Measurements from ENCODE around the gene CD47. TPM values are rescaled to one million over a fixed set of nuclear protein-coding genes. Genes with fewer than 3 reads are reported as not detected.

Gene CD47
- total RNA-seq, 1 donor = 212 TPM

DNA sequence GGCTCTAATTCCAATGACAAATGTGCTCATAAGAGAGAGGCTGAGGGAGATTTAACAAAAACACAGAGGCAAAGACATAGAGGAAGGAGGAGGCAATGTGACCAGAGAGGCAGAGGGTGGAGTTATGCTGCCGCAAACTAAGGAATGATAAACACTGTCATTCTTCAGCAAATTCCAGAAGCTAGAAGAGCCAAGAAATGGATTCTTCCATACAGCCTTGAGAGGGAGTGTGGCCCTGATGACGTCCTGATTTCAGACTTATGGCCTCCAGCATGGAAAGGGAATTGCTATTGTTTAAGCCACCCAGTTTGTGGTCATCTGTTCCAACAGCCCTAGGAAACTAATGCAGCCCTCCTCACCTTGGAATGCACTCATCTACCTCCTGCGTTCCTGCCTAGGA, 30.5 kb downstream of the CD47 start:
- Histone ChIP-seq H3K4me3 (ENCODE audit: low read length) (no peak overlapping the region), H3K9me3 (ENCODE audit: low read depth, low read length) (no peaks in the 10 kb centered on the region), H3K27me3 (ENCODE audit: insufficient read depth, low read length) (no peaks in the 10 kb centered on the region), H3K4me1 (ENCODE audit: insufficient read depth, low read length) (peaks cover 15% of the 10 kb centered on the region)

DNA sequence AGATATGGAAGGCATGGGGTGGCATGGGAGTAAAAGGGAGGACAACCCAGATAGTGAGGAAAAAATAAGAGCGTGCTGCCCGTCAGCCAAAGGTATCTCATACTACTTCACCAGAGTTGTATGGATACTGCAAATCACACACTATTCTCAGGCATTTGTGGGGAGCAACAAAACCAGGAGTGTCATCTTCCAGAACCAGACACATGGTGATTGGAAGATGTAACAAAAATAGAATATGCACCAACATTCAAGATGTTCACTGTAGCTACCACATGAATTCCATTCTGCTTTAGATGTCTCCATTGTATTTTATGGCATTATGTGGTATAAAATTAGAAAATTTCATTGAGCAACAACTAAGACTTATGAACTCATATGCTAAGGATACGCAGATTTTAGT, 34.9 kb downstream of the CD47 start:
- Histone ChIP-seq H3K27me3 (ENCODE audit: insufficient read depth, low read length) (no peaks in the 10 kb centered on the region), H3K9me3 (ENCODE audit: low read depth, low read length) (no peaks in the 10 kb centered on the region), H3K4me1 (ENCODE audit: insufficient read depth, low read length) (no peaks in the 10 kb centered on the region), H3K4me3 (ENCODE audit: low read length) (no peak overlapping the region)

DNA sequence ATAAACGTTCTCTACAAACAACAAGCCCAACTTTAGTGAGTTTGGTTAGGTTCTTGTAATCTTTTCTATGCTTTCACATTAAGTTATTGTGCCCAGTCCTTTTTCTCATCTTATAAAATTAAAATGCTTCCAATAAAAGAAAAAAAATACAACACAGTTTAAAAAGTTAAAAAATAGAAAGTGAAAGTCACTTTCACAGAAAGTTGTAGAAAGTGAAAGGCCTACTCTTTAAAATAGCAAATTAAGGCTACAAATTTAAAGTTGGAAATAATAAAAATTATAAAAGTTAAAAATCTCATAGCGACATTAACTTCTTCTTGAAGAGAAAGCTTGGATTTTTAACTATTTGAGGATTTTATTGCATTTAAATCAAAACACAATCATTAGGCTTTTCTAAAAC, 35.9 kb downstream of the CD47 start:
- no peaks in the 10 kb centered on the region for H3K27me3 ChIP-seq (ENCODE audit: insufficient read depth, low read length)
- no peak overlapping the region for H3K4me3 ChIP-seq (ENCODE audit: low read length)
- H3K9me3 ChIP-seq (ENCODE audit: low read depth, low read length) = no peaks in the 10 kb centered on the region
- H3K4me1 ChIP-seq (ENCODE audit: insufficient read depth, low read length) = no peaks in the 10 kb centered on the region

DNA sequence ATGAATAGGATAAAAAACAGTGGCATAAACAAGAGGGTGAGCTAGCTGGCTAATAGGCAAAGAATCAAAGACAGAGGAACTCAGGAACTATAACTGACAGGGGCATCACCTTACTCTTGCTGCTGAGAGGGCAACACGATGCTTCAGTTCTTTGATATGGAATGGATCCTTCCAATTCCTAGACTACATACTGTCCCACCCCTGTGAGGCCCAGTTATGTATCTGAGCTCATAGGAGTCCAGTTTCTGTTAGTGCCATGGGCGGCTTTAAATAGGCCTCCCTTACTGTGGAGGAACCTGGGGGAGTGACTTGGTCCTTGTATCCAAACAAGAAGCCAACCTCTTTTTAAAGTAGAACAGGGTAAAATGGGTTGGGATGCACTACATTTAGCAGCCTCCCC, 37.3 kb downstream of the CD47 start:
- no peaks in the 10 kb centered on the region for H3K27me3 ChIP-seq (ENCODE audit: insufficient read depth, low read length)
- H3K4me3 ChIP-seq (ENCODE audit: low read length) = no peak overlapping the region
- no peaks in the 10 kb centered on the region for H3K4me1 ChIP-seq (ENCODE audit: insufficient read depth, low read length)
- H3K9me3 ChIP-seq (ENCODE audit: low read depth, low read length) = no peaks in the 10 kb centered on the region

DNA sequence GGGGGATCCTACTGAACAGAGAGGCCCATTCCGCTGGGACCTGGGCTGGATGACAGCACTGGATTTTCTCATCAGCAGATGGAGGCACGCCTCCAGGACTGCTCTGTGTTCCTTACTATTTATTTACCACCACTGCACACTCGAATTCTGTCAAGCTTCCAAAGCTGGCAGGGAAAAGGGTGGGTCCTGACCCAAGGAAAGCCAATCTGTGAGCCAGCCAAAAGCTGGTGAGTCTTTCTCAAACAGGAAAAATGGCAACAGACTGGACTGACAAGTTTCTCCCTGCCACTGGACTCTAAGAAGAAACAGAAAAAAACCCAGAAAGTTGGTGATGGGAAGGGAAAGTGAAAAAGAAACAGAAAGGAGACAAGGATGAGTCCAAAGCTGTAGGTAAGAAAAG, 37.8 kb downstream of the CD47 start:
- Histone ChIP-seq H3K4me1 (ENCODE audit: insufficient read depth, low read length) (no peaks in the 10 kb centered on the region), H3K4me3 (ENCODE audit: low read length) (no peak overlapping the region), H3K27me3 (ENCODE audit: insufficient read depth, low read length) (no peaks in the 10 kb centered on the region), H3K9me3 (ENCODE audit: low read depth, low read length) (no peaks in the 10 kb centered on the region)

DNA sequence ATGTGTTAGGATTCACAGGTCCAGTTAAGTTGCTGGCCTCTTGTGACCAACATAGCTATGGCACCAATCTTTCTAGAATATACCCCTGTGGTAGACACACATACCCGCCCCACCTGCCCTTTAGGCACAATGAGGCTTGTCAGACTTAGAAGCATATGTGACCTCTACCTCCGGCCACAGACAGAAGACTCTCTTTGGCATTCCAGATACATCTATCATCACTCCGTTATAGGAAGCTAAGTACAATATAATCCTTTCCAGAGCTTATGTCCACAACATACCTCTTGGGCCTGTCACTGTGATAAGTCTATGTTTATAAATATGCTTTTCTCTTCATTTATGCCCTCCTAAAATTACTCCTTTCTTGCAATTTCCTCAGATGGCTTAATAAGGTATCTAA, 39.8 kb downstream of the CD47 start:
- Histone ChIP-seq H3K4me1 (ENCODE audit: insufficient read depth, low read length) (no peaks in the 10 kb centered on the region), H3K9me3 (ENCODE audit: low read depth, low read length) (no peaks in the 10 kb centered on the region), H3K4me3 (ENCODE audit: low read length) (no peak overlapping the region)

DNA sequence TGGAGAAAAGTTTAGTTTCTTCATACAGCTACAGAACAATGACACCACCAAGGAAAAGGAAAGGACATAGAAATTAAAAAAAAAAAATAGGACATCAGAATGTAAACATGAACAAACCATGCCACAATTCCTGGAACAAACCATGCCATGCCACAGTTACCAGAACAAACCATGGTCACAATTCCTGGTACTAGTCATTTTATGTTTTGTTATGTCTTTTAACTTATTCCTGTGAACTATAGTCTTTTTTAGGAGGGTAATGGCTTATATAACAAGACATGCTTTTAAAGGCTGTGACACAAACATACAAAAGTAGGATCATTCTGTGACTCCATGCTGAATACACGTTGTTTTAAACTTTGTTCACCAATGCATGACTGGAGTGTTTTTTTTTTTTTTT, 42.8 kb downstream of the CD47 start:
- H3K4me3 ChIP-seq (ENCODE audit: low read length) = no peak overlapping the region
- no peaks in the 10 kb centered on the region for H3K27me3 ChIP-seq (ENCODE audit: insufficient read depth, low read length)
- no peaks in the 10 kb centered on the region for H3K4me1 ChIP-seq (ENCODE audit: insufficient read depth, low read length)
- no peaks in the 10 kb centered on the region for H3K9me3 ChIP-seq (ENCODE audit: low read depth, low read length)

More for the DNA sequence above, 39.8 kb downstream of the CD47 start:
- H3K27me3 ChIP-seq (ENCODE audit: insufficient read depth, low read length) = no peaks in the 10 kb centered on the region

DNA sequence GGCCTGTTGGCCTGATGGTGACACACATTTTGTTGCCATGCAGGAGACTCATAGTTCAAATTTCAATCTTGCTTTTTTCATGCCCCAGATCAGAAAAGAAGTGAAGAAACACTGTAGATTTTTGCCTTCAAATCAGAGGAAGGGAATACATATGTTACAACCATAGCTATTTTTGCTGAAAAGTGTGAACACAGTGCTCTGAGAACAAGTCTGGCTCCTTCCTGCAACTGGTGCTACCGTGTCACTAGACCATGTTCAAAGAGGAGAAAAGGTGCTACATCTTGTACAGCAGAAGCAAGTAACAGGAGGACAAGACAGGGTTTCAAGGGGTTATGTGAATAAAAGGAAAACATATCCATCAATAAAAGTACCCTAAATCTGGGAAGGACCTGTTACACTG, 44.6 kb downstream of the CD47 start:
- H3K4me1 ChIP-seq (ENCODE audit: insufficient read depth, low read length) = no peaks in the 10 kb centered on the region
- H3K4me3 ChIP-seq (ENCODE audit: low read length) = no peak overlapping the region

DNA sequence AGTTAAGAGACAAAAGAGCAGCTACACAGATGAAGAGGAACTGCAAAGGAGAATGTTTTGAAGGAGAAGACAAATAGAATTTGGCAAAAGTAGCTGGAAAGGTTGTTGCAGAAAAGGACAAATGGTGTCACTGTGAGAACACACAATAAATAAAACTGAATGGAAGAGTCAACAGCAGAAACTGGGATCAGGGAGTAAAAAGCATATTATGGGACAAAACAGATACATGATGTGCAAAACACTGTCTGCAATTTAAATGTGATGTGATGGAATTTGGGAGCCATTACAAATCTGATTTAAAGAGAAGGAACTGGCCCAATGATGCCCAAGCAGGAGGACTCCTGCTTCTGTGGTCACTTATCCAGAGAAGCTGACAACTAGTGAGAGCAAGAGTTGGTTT, 46.1 kb downstream of the CD47 start:
- Histone ChIP-seq H3K27me3 (ENCODE audit: insufficient read depth, low read length) (no peaks in the 10 kb centered on the region), H3K4me1 (ENCODE audit: insufficient read depth, low read length) (no peaks in the 10 kb centered on the region), H3K4me3 (ENCODE audit: low read length) (no peak overlapping the region), H3K9me3 (ENCODE audit: low read depth, low read length) (no peaks in the 10 kb centered on the region)

More for the DNA sequence above, 44.6 kb downstream of the CD47 start:
- no peaks in the 10 kb centered on the region for H3K27me3 ChIP-seq (ENCODE audit: insufficient read depth, low read length)
- no peaks in the 10 kb centered on the region for H3K9me3 ChIP-seq (ENCODE audit: low read depth, low read length)

DNA sequence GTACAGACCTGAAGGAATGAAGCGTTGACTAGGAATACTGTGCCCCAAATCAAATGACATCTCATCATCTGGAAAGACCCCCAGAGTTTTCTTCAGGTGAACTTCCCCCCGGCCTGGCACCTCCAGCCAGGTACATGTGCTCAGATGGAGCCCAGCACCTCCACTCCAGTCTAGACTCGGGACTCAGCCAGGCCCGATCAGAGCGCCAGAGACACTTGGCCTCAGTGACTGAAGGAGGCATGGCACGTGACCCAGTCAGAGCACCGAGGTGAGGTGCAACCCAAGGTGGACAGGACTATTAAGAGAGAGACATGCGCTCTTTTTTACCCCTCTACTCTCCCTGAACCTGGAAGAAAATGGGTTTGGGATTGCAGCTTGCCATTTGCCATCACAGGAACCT, 48.5 kb downstream of the CD47 start:
- Histone ChIP-seq H3K4me3 (ENCODE audit: low read length) (no peak overlapping the region), H3K4me1 (ENCODE audit: insufficient read depth, low read length) (peaks cover 3% of the 10 kb centered on the region), H3K9me3 (ENCODE audit: low read depth, low read length) (no peaks in the 10 kb centered on the region), H3K27me3 (ENCODE audit: insufficient read depth, low read length) (no peaks in the 10 kb centered on the region)

DNA sequence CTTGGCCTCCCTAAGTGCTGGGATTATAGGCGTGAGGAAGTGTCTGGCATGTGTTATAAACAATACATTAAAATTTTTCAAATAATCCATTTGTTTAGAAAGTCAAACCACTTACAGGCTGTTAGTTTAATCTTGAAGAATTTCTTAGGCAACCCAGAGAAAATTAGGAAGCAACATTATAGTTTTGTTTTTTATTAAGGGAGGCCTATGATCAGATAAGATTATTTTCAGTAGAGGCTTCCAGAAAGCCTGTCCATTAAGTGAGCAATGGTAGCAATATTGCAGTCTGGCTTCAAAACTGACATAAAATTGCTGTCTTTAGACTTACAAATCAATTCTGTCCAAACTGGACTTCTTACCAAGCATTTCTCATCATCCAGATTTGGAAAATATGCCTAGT, 49.6 kb downstream of the CD47 start:
- Histone ChIP-seq H3K4me1 (ENCODE audit: insufficient read depth, low read length) (peaks cover 13% of the 10 kb centered on the region), H3K27me3 (ENCODE audit: insufficient read depth, low read length) (no peaks in the 10 kb centered on the region), H3K4me3 (ENCODE audit: low read length) (no peak overlapping the region), H3K9me3 (ENCODE audit: low read depth, low read length) (no peaks in the 10 kb centered on the region)

DNA sequence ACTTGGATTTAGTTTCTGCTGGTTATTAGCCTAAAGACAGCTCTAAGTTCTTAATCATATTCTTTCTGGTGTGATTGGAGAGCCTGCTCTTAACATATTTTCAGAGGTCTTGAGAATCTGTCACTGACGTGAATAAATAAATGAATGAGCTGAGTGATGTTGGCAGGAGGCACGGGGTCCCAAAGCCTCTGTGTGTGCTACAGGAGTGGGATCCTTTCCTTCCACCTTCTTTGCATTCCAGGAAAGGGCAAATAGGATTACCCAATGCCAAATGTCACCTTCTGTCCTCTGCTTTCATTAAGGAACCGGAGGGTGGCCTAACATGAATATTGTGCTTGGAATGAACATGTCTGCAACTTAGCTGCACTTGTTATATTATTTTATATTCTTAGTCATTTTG, 53.1 kb downstream of the CD47 start:
- no peaks in the 10 kb centered on the region for H3K9me3 ChIP-seq (ENCODE audit: low read depth, low read length)
- H3K4me3 ChIP-seq (ENCODE audit: low read length) = no peak overlapping the region

DNA sequence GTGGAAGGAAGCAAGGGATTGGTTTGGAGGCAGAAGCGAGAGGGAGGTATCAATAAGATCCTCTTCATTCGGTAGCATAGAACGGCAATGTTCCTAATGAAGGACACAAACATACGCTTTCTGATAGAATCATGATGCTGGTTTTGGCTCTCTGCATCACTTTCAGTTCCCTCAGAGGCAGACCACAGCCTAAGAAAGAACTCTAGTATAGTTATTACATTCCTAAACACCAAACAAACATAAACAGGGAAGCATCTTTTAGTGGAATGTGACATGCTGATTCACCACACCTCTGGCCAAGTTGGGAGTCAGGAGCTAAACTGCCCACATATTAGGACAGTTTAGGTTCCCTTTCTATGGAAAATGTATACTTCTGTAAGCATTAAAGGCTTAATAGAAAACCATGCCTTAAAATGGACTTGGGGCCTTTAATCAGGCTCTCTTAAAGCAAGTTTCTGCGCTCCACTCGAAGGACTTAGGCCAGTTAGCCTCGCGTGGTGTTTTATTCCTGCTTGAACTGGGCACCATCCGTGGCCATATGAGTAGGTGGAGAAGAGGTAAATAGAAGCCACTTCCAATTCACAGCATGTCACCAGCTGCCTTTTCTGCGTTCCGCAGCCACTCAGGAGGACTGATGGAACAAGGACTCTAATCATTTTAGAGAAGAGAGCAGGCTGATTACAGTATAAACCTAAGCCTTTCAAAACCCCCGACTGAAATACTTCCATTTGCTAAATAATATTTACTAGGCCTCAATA, 53.7 kb downstream of the CD47 start:
- H3K27me3 ChIP-seq (ENCODE audit: insufficient read depth, low read length) = no peaks in the 10 kb centered on the region
- H3K4me3 ChIP-seq (ENCODE audit: low read length) = no peak overlapping the region
- H3K4me1 ChIP-seq (ENCODE audit: insufficient read depth, low read length) = peaks cover 31% of the 10 kb centered on the region
- no peaks in the 10 kb centered on the region for H3K9me3 ChIP-seq (ENCODE audit: low read depth, low read length)

More for the DNA sequence above, 53.1 kb downstream of the CD47 start:
- H3K4me1 ChIP-seq (ENCODE audit: insufficient read depth, low read length) = peaks cover 31% of the 10 kb centered on the region
- H3K27me3 ChIP-seq (ENCODE audit: insufficient read depth, low read length) = no peaks in the 10 kb centered on the region

DNA sequence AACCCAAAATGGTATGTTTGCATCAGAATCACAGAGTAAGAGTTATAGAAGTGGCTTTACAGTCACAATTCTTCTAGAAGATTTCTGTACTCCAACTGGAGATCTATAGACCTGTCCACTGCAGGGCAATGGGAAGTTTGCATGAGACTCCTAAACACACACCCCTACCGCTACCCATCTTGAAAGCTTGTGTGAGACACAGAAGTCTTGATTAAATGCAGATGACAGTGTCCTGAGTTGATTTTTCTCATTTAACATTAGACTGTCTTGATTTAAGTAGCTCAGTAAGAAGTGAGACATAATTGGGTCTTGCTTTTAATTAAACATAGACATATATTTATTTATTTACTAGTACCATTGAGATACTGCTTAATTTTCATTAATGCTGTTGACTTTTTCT, 54.4 kb downstream of the CD47 start:
- Histone ChIP-seq H3K4me3 (ENCODE audit: low read length) (no peak overlapping the region), H3K27me3 (ENCODE audit: insufficient read depth, low read length) (no peaks in the 10 kb centered on the region), H3K9me3 (ENCODE audit: low read depth, low read length) (no peaks in the 10 kb centered on the region), H3K4me1 (ENCODE audit: insufficient read depth, low read length) (peaks cover 31% of the 10 kb centered on the region)

DNA sequence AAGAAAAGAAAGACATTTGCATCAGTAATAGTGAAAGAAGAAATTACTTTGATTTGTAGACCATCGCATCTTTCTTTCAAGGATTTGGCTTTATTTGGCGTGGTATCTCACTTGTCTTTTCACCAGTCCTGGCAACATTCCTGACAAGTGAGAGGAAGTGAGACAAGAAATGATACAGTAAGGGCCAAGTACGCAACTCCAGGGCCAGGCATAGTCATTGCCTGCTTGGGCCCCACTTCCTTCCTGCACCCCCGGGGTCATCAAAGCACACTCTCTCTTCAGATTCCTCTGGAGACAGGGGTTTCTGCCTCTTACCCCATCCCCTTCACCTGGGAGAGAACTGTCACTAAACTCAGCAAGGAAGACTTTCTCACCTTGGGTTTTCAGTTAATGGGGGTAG, 55.1 kb downstream of the CD47 start:
- peaks cover 31% of the 10 kb centered on the region for H3K4me1 ChIP-seq (ENCODE audit: insufficient read depth, low read length)
- H3K27me3 ChIP-seq (ENCODE audit: insufficient read depth, low read length) = no peaks in the 10 kb centered on the region
- no peaks in the 10 kb centered on the region for H3K9me3 ChIP-seq (ENCODE audit: low read depth, low read length)
- no peak overlapping the region for H3K4me3 ChIP-seq (ENCODE audit: low read length)

DNA sequence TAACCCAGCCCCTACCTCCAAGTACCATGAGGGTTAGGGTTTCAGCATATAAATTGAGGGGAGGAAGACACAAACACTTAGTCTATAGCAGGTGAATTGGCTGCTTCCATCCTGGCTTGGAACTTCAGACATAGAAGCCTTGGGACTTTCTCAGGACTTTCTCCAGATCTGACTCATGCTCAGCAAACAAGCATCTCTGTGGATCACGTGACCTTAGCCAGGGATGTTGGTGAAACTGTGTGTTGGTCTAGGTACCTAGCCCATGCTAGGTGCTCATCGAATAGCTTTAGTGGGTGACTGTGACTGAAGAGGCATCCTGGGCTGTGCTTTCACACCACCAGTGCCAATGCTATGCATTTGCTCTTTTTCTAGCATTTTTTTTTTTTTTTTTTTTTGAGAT, 58.9 kb downstream of the CD47 start:
- peaks cover 24% of the 10 kb centered on the region for H3K4me1 ChIP-seq (ENCODE audit: insufficient read depth, low read length)

More for the DNA sequence above, 58.9 kb downstream of the CD47 start:
- Histone ChIP-seq H3K4me3 (ENCODE audit: low read length) (no peak overlapping the region), H3K27me3 (ENCODE audit: insufficient read depth, low read length) (no peaks in the 10 kb centered on the region), H3K9me3 (ENCODE audit: low read depth, low read length) (no peaks in the 10 kb centered on the region)

Data from mononuclear cell (primary cell).